HepG2 (cell line): ENCODE results near the gene RXFP1. TPM values are rescaled to one million over a fixed set of nuclear protein-coding genes. Genes with fewer than 3 reads are reported as not detected.

Source experiments
- ATAC-seq: fragments of 200-7000 bp; cut with Tn5 transposase; 3 replicates; pipeline ENCODE4 v1.9.1; 2020; ENCODE audit warnings: mild to moderate bottlenecking, moderate library complexity
- BruUV-seq: library from RNA; stranded (reverse); fragments of 400-500 nt; replicated peaks from 2 replicates; lab custom pipeline; 2021; lab: Mats Ljungman, UMichigan
- CTCF ChIA-PET: fragments of 300-600 bp; formaldehyde crosslinking; extraction: SDS; loops from one replicate; lab custom pipeline; 2021; ENCODE audit warnings: low total read pairs, inconsistent platforms, low intra/inter-chr PET ratio; lab: Yijun Ruan, JAX
- POLR2A ChIA-PET: fragments of 350-600 bp; sonication (Branson Sonifier 250); formaldehyde crosslinking; loops from one replicate; lab custom pipeline; 2020; ENCODE audit warnings: antibody characterized with exemption, inconsistent platforms; lab: Yijun Ruan, JAX
- DNase-seq: peaks from one replicate; pipeline ENCODE4 v3.0.0-alpha.2; 2015; ENCODE audit warnings: low spot score
- FAIRE-seq: peaks from 3 replicates; lab custom pipeline; 2011; peaks lifted over from hg19 to GRCh38; lab: Jason Lieb, UNC
- H2AFZ ChIP-seq: one replicate; pipeline ENCODE4 v1.6.1; 2011; ENCODE audit warnings: low read length, inconsistent platforms
- H3K27ac ChIP-seq: fragments of 300-600 bp; 3 replicates; pipeline ENCODE4 v1.8.0; 2011; ENCODE audit warnings: mixed run types, mild to moderate bottlenecking, mixed read lengths, low read length, inconsistent platforms; ENCODE audit not compliant: insufficient read depth; ENCODE audit errors: extremely low read length
- H3K27me3 ChIP-seq, 2 experiments: fragments of 200-600 bp in 1 of 2; 2 replicates in 1 of 2; 3 replicates in 1 of 2; pipeline versions ENCODE4 v1.6.0 to v1.8.0; 2011; ENCODE audit warnings: low read length in 2 of 2, mild to moderate bottlenecking in 2 of 2, moderate library complexity in 2 of 2, inconsistent platforms in 1 of 2; ENCODE audit not compliant: insufficient read depth in 2 of 2, control insufficient read depth in 1 of 2
- H3K36me3 ChIP-seq, 2 experiments: fragments of 200-600 bp in 1 of 2; replicated peaks in 1 of 2; 2 replicates in 1 of 2; 3 replicates in 1 of 2; pipeline versions ENCODE4 v1.5.1 to v1.8.0; 2011; ENCODE audit warnings: low read length in 2 of 2, inconsistent platforms in 1 of 2; ENCODE audit not compliant: insufficient read depth in 2 of 2, control insufficient read depth in 1 of 2
- H3K4me1 ChIP-seq: 2 replicates; pipeline ENCODE4 v1.5.1; 2012; ENCODE audit warnings: low read length, inconsistent platforms; ENCODE audit not compliant: insufficient read depth
- H3K4me2 ChIP-seq: 2 replicates; pipeline ENCODE4 v1.6.0; 2011; ENCODE audit warnings: low read depth, low read length, inconsistent platforms
- H3K4me3 ChIP-seq, 3 experiments: fragments of 200-600 bp in 1 of 3; sonication (generic), shearing (Covaris generic) in 1 of 3; replicated peaks in 1 of 3; 2 replicates each; pipeline ENCODE4 v1.5.1; 2011 to 2016; ENCODE audit warnings: low read length in 3 of 3, inconsistent platforms in 2 of 3, low read depth in 2 of 3, mild to moderate bottlenecking in 2 of 3, control low read depth in 1 of 3, mixed read lengths in 1 of 3; ENCODE audit not compliant: insufficient read depth in 1 of 3
- H3K79me2 ChIP-seq: one replicate; pipeline ENCODE4 v1.6.1; 2011; ENCODE audit warnings: low read length, inconsistent platforms; ENCODE audit not compliant: insufficient read depth
- H3K9ac ChIP-seq: 2 replicates; pipeline ENCODE4 v1.6.0; 2011; ENCODE audit warnings: mild to moderate bottlenecking, low read depth, low read length, inconsistent platforms; ENCODE audit not compliant: insufficient read depth
- H3K9me3 ChIP-seq: 2 replicates; pipeline ENCODE4 v1.5.1; 2012; ENCODE audit warnings: mild to moderate bottlenecking, low read length
- H4K20me1 ChIP-seq: 2 replicates; pipeline ENCODE4 v1.6.0; 2011; ENCODE audit warnings: inconsistent platforms, mild to moderate bottlenecking, low read length, moderate library complexity; ENCODE audit not compliant: insufficient read depth
- DNMT1 ChIP-seq: sonication (generic); formaldehyde crosslinking; IDR thresholded peaks from 2 replicates; pipeline ENCODE4 v1.5.1; 2020; ENCODE audit warnings: mild to moderate bottlenecking, missing genetic modification reagents
- ELF3 ChIP-seq: IDR thresholded peaks from 2 replicates; pipeline ENCODE4 v1.6.1; 2016; ENCODE audit warnings: missing genetic modification reagents, missing compliant biosample characterization
- ELF4 ChIP-seq: sonication (generic); formaldehyde crosslinking; IDR thresholded peaks from 2 replicates; pipeline ENCODE4 v1.5.0; 2020; ENCODE audit warnings: missing genetic modification reagents, mild to moderate bottlenecking, moderate library complexity, borderline replicate concordance
- IKZF4 ChIP-seq: sonication (generic); formaldehyde crosslinking; IDR thresholded peaks from 2 replicates; pipeline ENCODE4 v1.5.1; 2020; ENCODE audit warnings: borderline replicate concordance, mild to moderate bottlenecking, low read depth, missing genetic modification reagents; ENCODE audit errors: not compliant biosample characterization
- POLR2AphosphoS2 ChIP-seq: IDR thresholded peaks from 2 replicates; pipeline ENCODE4 v1.6.1; 2011; ENCODE audit warnings: low read depth, low read length, improper control_type of control experiment
- SPEN ChIP-seq: sonication (generic); formaldehyde crosslinking; IDR thresholded peaks from 2 replicates; pipeline ENCODE4 v1.5.1; 2020; ENCODE audit warnings: low read depth, mild to moderate bottlenecking, missing genetic modification reagents
- THYN1 ChIP-seq: sonication (generic); formaldehyde crosslinking; IDR thresholded peaks from 2 replicates; pipeline ENCODE4 v1.8.1; 2023; ENCODE audit warnings: low read depth, mild to moderate bottlenecking, moderate library complexity, missing genetic modification reagents, borderline replicate concordance
- YEATS4 ChIP-seq: sonication (generic); formaldehyde crosslinking; IDR thresholded peaks from 2 replicates; pipeline ENCODE4 v1.4.0; 2020; ENCODE audit warnings: missing genetic modification reagents, borderline replicate concordance
- ZNF180 ChIP-seq: sonication (generic); formaldehyde crosslinking; IDR thresholded peaks from 2 replicates; pipeline ENCODE4 v1.4.0; 2020; ENCODE audit warnings: low read depth, missing genetic modification reagents, borderline replicate concordance
- ZNF205 ChIP-seq: IDR thresholded peaks from 2 replicates; pipeline ENCODE4 v1.6.1; 2018; ENCODE audit warnings: missing biosample characterization, missing genetic modification reagents
- ZNF562 ChIP-seq: sonication (generic); formaldehyde crosslinking; IDR thresholded peaks from 2 replicates; pipeline ENCODE4 v1.8.0; 2022; ENCODE audit warnings: missing genetic modification reagents, borderline replicate concordance
- ZNF766 ChIP-seq: sonication (generic); formaldehyde crosslinking; IDR thresholded peaks from 2 replicates; pipeline ENCODE4 v1.5.0; 2020; ENCODE audit warnings: missing genetic modification reagents, borderline replicate concordance
- WGBS: methylation state at CpG from one replicate; pipeline ENCODE4 v1.1.6; 2017; ENCODE audit warnings: low lambda C conversion rate; 5-methylcytosine and 5-hydroxymethylcytosine counted together
- in situ Hi-C: cut with HindIII; loops from 2 replicates; pipeline ENCODE4 v1.10.0; 2017; ENCODE audit warnings: low pct_unique_long_range_greater_than_20kb; ENCODE audit not compliant: extremely low pct_ligation_motif_present
- intact Hi-C: fragments of 100-400 bp; cut with micrococcal nuclease; formaldehyde crosslinking; loops from one replicate; pipeline ENCODE4 v1.10.0; 2022; ENCODE audit not compliant: unreplicated experiment
- polyA plus RNA-seq, 8 experiments: library from polyadenylated mRNA; depleted of rRNA in 3 of 8; stranded (reverse) in 7 of 8; unstranded in 1 of 8; fragments of >200 nt; fragmentation: Illumina TruSeq in 4 of 8; extraction: Trizol in 4 of 8; gene quantifications; 2 replicates each; pipeline versions ENCODE4 v1.2.1 to v1.2.3, GENCODE V29; 2011 to 2016; ENCODE audit warnings: low read depth in 4 of 8, missing spikeins in 1 of 8, mixed read lengths in 1 of 8; ENCODE audit not compliant: insufficient read depth in 1 of 8
- total RNA-seq, 5 experiments: library from RNA; depleted of rRNA; stranded (reverse); fragments of >200 nt; fragmentation: Illumina TruSeq; extraction: Trizol; gene quantifications; 2 replicates each; pipeline ENCODE4 v1.2.3, GENCODE V29; 2016; ENCODE audit warnings: low read depth in 1 of 5
- TF ChIP-seq, protein P1 (sequence below): sonication (generic); formaldehyde crosslinking; IDR thresholded peaks from 2 replicates; pipeline ENCODE4 v1.5.1; 2020; ENCODE audit warnings: mild to moderate bottlenecking, missing genetic modification reagents
- TF ChIP-seq, protein P2 (sequence below): sonication (generic); formaldehyde crosslinking; IDR thresholded peaks from 2 replicates; pipeline ENCODE4 v1.5.1; 2020; ENCODE audit warnings: missing genetic modification reagents, mild to moderate bottlenecking, borderline replicate concordance
- TF ChIP-seq, protein P3 (sequence below): sonication (generic); formaldehyde crosslinking; IDR thresholded peaks from 2 replicates; pipeline ENCODE4 v1.5.0; 2020; ENCODE audit warnings: mild to moderate bottlenecking, missing genetic modification reagents, borderline replicate concordance
- TF ChIP-seq, protein P4 (sequence below): sonication (generic); formaldehyde crosslinking; IDR thresholded peaks from 2 replicates; pipeline ENCODE4 v1.8.0; 2022; ENCODE audit warnings: mild to moderate bottlenecking, missing genetic modification reagents; ENCODE audit not compliant: insufficient replicate concordance

RXFP1 gene
- total and polyA plus RNA-seq, 2 of the 13 experiments (the other 11 are each of a cell fraction or from before 2014, with no cell fraction given) = not detected

GRCh38 chr4:158664806-158665205 is 143.1 kb downstream of the RXFP1 start:
- no peak overlapping the region for H3K4me3 ChIP-seq
- H3K9me3 ChIP-seq = no peaks in the 10 kb centered on the region
- in situ Hi-C loops = no loop called here
- ATAC-seq (no peak), DNase-seq (no peak), FAIRE-seq (no peak)
- no peak overlapping the region for H2AFZ ChIP-seq
- H4K20me1 ChIP-seq = no peaks in the 10 kb centered on the region
- peaks cover 5% of the 10 kb centered on the region; the same call in 1 of the 2 replicates for H3K4me1 ChIP-seq
- BruUV-seq = no TSS peak
- ChIA-PET POLR2A (no interaction called here), CTCF (no interaction called here)
- no peaks in the 10 kb centered on the region for H3K27me3 ChIP-seq
- WGBS = 100% methylated on average over 8 of the region's 18 CpGs
- peaks cover 15% of the 10 kb centered on the region for H3K79me2 ChIP-seq
- intact Hi-C loops = loop anchor here (5.0 kb wide), 1 partner anchor 537 kb away; no protein-coding TSS in a partner anchor
- no peak overlapping the region for H3K9ac ChIP-seq
- H3K36me3 ChIP-seq = no peaks in the 10 kb centered on the region
- no peak overlapping the region for H3K4me2 ChIP-seq
- no peak overlapping the region for H3K27ac ChIP-seq
- no peak for TF ChIP-seq IKZF4
- no peak for TF ChIP-seq YEATS4
- no peak for TF ChIP-seq SPEN (CRISPR knock-in tag)
- no peak for TF ChIP-seq DNMT1 (CRISPR knock-in tag)
- TF ChIP-seq, protein P1, sequence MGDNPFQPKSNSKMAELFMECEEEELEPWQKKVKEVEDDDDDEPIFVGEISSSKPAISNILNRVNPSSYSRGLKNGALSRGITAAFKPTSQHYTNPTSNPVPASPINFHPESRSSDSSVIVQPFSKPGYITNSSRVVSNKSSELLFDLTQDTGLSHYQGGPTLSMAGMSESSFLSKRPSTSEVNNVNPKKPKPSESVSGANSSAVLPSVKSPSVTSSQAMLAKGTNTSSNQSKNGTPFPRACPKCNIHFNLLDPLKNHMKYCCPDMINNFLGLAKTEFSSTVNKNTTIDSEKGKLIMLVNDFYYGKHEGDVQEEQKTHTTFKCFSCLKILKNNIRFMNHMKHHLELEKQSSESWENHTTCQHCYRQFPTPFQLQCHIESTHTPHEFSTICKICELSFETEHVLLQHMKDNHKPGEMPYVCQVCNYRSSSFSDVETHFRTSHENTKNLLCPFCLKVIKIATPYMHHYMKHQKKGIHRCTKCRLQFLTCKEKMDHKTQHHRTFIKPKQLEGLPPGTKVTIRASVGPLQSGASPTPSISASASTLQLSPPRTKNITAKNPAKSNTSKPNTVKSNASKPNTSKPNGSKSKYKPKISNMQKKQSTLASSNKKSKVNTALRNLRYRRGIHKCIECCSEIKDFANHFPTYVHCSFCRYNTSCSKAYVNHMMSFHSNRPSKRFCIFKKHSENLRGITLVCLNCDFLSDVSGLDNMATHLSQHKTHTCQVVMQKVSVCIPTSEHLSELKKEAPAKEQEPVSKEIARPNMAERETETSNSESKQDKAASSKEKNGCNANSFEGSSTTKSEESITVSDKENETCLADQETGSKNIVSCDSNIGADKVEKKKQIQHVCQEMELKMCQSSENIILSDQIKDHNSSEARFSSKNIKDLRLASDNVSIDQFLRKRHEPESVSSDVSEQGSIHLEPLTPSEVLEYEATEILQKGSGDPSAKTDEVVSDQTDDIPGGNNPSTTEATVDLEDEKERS (CRISPR knock-in tag) = no peak
- no peak for TF ChIP-seq ZNF180 (CRISPR knock-in tag)
- TF ChIP-seq ZNF562 (CRISPR knock-in tag) = no peak
- no peak for TF ChIP-seq ZNF766
- TF ChIP-seq, protein P2, sequence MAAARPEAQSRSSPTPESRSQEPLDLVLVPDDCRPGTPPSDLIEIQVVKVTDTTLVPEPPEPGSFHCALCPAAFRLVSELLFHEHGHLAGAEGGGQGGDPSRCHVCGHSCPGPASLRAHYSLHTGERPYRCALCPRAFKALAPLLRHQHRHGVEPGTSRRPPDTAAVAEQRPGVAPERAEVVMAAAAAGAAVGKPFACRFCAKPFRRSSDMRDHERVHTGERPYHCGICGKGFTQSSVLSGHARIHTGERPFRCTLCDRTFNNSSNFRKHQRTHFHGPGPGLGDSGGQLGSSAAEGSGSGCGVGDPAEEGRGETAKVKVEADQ (CRISPR knock-in tag) = no peak
- TF ChIP-seq, protein P3, sequence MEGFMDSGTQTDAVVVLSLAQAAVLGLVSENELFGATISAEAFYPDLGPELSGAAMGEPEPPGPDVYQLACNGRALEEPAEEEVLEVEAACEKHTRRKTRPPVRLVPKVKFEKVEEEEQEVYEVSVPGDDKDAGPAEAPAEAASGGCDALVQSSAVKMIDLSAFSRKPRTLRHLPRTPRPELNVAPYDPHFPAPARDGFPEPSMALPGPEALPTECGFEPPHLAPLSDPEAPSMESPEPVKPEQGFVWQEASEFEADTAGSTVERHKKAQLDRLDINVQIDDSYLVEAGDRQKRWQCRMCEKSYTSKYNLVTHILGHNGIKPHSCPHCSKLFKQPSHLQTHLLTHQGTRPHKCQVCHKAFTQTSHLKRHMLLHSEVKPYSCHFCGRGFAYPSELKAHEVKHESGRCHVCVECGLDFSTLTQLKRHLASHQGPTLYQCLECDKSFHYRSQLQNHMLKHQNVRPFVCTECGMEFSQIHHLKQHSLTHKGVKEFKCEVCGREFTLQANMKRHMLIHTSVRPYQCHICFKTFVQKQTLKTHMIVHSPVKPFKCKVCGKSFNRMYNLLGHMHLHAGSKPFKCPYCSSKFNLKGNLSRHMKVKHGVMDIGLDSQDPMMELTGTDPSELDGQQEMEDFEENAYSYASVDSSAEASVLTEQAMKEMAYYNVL = no peak
- TF ChIP-seq, protein P4, sequence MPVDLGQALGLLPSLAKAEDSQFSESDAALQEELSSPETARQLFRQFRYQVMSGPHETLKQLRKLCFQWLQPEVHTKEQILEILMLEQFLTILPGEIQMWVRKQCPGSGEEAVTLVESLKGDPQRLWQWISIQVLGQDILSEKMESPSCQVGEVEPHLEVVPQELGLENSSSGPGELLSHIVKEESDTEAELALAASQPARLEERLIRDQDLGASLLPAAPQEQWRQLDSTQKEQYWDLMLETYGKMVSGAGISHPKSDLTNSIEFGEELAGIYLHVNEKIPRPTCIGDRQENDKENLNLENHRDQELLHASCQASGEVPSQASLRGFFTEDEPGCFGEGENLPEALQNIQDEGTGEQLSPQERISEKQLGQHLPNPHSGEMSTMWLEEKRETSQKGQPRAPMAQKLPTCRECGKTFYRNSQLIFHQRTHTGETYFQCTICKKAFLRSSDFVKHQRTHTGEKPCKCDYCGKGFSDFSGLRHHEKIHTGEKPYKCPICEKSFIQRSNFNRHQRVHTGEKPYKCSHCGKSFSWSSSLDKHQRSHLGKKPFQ (CRISPR knock-in tag) = no peak
- no peak for TF ChIP-seq THYN1
- TF ChIP-seq ZNF205 (CRISPR knock-in tag) = no peak
- no peak for TF ChIP-seq POLR2AphosphoS2
- TF ChIP-seq ELF4 (CRISPR knock-in tag) = no peak
- no peak for TF ChIP-seq ELF3 (CRISPR knock-in tag)
